HepG2 (cell line): Measurements from ENCODE around the gene FGFR4. TPM values are rescaled to one million over a fixed set of nuclear protein-coding genes. Genes with fewer than 3 reads are reported as not detected.

Experiments used
- JUN ChIP-seq: sonication (generic); formaldehyde crosslinking; IDR thresholded peaks from 2 replicates; pipeline ENCODE4 v1.4.0; 2020; ENCODE audit warnings: mild to moderate bottlenecking, missing genetic modification reagents
- JUNB ChIP-seq: sonication (generic); formaldehyde crosslinking; IDR thresholded peaks from 2 replicates; pipeline ENCODE4 v1.8.0; 2022; ENCODE audit warnings: missing genetic modification reagents, mild to moderate bottlenecking, borderline replicate concordance
- MYC ChIP-seq: sonication (generic); formaldehyde crosslinking; IDR thresholded peaks from 2 replicates; pipeline ENCODE4 v1.9.0; 2021; ENCODE audit warnings: missing genetic modification reagents, borderline replicate concordance
- ZBTB40 ChIP-seq, 2 experiments: fragments of 450-650 bp in 1 of 2; sonication (generic) in 1 of 2; formaldehyde crosslinking in 1 of 2; IDR thresholded peaks; 2 replicates each; pipeline versions ENCODE4 v1.6.1 to v1.8.0; 2016 to 2022; ENCODE audit warnings: antibody characterized with exemption in 1 of 2, mild to moderate bottlenecking in 1 of 2, missing genetic modification reagents in 1 of 2
- ZNF24 ChIP-seq: fragments of 450-650 bp; IDR thresholded peaks from 2 replicates; pipeline ENCODE4 v1.6.1; 2017; ENCODE audit warnings: antibody characterized with exemption, mild to moderate bottlenecking
- ZNF264 ChIP-seq: sonication (generic); formaldehyde crosslinking; IDR thresholded peaks from 2 replicates; pipeline ENCODE4 v1.4.0; 2020; ENCODE audit warnings: missing genetic modification reagents
- ZNF431 ChIP-seq: sonication (generic); formaldehyde crosslinking; IDR thresholded peaks from 2 replicates; pipeline ENCODE4 v1.9.0; 2022; ENCODE audit warnings: missing genetic modification reagents, low read depth, mild to moderate bottlenecking, borderline replicate concordance
- polyA plus RNA-seq, 8 experiments: library from polyadenylated mRNA; depleted of rRNA in 3 of 8; stranded (reverse) in 7 of 8; unstranded in 1 of 8; fragments of >200 nt; fragmentation: Illumina TruSeq in 4 of 8; extraction: Trizol in 4 of 8; gene quantifications; 2 replicates each; pipeline versions ENCODE4 v1.2.1 to v1.2.3, GENCODE V29; 2011 to 2016; ENCODE audit warnings: low read depth in 4 of 8, missing spikeins in 1 of 8, mixed read lengths in 1 of 8; ENCODE audit not compliant: insufficient read depth in 1 of 8
- total RNA-seq, 5 experiments: library from RNA; depleted of rRNA; stranded (reverse); fragments of >200 nt; fragmentation: Illumina TruSeq; extraction: Trizol; gene quantifications; 2 replicates each; pipeline ENCODE4 v1.2.3, GENCODE V29; 2016; ENCODE audit warnings: low read depth in 1 of 5
- TF ChIP-seq, protein P1 (sequence below): fragments of 450-650 bp; IDR thresholded peaks from 2 replicates; pipeline ENCODE4 v1.6.1; 2017; ENCODE audit warnings: mild to moderate bottlenecking
- TF ChIP-seq, protein P2 (sequence below): sonication (generic); formaldehyde crosslinking; IDR thresholded peaks from one replicate; pipeline ENCODE4 v1.5.1; 2020; ENCODE audit warnings: mild to moderate bottlenecking, missing genetic modification reagents; ENCODE audit errors: not compliant biosample characterization

The FGFR4 gene
- total and polyA plus RNA-seq, 2 of the 13 experiments (the other 11 are each of a cell fraction or from before 2014, with no cell fraction given), result 129 to 219 TPM

GRCh38 chr5:177089127-177089526 lies 2.4 kb downstream of the FGFR4 start (continued):
- TF ChIP-seq, protein P1, sequence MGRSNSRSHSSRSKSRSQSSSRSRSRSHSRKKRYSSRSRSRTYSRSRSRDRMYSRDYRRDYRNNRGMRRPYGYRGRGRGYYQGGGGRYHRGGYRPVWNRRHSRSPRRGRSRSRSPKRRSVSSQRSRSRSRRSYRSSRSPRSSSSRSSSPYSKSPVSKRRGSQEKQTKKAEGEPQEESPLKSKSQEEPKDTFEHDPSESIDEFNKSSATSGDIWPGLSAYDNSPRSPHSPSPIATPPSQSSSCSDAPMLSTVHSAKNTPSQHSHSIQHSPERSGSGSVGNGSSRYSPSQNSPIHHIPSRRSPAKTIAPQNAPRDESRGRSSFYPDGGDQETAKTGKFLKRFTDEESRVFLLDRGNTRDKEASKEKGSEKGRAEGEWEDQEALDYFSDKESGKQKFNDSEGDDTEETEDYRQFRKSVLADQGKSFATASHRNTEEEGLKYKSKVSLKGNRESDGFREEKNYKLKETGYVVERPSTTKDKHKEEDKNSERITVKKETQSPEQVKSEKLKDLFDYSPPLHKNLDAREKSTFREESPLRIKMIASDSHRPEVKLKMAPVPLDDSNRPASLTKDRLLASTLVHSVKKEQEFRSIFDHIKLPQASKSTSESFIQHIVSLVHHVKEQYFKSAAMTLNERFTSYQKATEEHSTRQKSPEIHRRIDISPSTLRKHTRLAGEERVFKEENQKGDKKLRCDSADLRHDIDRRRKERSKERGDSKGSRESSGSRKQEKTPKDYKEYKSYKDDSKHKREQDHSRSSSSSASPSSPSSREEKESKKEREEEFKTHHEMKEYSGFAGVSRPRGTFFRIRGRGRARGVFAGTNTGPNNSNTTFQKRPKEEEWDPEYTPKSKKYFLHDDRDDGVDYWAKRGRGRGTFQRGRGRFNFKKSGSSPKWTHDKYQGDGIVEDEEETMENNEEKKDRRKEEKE, result no peak
- no peak for TF ChIP-seq ZBTB40 (IDR thresholded peaks at IDR 0.05)
- no peak for TF ChIP-seq ZBTB40 (CRISPR knock-in tag; IDR thresholded peaks at IDR 0.05)
- TF ChIP-seq MYC (CRISPR knock-in tag), result peak; percentile 28; the same call in 1 of the 2 replicates
- TF ChIP-seq ZNF24, result no peak
- TF ChIP-seq JUNB (CRISPR knock-in tag), result no peak
- no peak for TF ChIP-seq JUN (CRISPR knock-in tag)
- no peak for TF ChIP-seq ZNF431 (CRISPR knock-in tag)
- TF ChIP-seq ZNF264, result no peak
- TF ChIP-seq, protein P2, sequence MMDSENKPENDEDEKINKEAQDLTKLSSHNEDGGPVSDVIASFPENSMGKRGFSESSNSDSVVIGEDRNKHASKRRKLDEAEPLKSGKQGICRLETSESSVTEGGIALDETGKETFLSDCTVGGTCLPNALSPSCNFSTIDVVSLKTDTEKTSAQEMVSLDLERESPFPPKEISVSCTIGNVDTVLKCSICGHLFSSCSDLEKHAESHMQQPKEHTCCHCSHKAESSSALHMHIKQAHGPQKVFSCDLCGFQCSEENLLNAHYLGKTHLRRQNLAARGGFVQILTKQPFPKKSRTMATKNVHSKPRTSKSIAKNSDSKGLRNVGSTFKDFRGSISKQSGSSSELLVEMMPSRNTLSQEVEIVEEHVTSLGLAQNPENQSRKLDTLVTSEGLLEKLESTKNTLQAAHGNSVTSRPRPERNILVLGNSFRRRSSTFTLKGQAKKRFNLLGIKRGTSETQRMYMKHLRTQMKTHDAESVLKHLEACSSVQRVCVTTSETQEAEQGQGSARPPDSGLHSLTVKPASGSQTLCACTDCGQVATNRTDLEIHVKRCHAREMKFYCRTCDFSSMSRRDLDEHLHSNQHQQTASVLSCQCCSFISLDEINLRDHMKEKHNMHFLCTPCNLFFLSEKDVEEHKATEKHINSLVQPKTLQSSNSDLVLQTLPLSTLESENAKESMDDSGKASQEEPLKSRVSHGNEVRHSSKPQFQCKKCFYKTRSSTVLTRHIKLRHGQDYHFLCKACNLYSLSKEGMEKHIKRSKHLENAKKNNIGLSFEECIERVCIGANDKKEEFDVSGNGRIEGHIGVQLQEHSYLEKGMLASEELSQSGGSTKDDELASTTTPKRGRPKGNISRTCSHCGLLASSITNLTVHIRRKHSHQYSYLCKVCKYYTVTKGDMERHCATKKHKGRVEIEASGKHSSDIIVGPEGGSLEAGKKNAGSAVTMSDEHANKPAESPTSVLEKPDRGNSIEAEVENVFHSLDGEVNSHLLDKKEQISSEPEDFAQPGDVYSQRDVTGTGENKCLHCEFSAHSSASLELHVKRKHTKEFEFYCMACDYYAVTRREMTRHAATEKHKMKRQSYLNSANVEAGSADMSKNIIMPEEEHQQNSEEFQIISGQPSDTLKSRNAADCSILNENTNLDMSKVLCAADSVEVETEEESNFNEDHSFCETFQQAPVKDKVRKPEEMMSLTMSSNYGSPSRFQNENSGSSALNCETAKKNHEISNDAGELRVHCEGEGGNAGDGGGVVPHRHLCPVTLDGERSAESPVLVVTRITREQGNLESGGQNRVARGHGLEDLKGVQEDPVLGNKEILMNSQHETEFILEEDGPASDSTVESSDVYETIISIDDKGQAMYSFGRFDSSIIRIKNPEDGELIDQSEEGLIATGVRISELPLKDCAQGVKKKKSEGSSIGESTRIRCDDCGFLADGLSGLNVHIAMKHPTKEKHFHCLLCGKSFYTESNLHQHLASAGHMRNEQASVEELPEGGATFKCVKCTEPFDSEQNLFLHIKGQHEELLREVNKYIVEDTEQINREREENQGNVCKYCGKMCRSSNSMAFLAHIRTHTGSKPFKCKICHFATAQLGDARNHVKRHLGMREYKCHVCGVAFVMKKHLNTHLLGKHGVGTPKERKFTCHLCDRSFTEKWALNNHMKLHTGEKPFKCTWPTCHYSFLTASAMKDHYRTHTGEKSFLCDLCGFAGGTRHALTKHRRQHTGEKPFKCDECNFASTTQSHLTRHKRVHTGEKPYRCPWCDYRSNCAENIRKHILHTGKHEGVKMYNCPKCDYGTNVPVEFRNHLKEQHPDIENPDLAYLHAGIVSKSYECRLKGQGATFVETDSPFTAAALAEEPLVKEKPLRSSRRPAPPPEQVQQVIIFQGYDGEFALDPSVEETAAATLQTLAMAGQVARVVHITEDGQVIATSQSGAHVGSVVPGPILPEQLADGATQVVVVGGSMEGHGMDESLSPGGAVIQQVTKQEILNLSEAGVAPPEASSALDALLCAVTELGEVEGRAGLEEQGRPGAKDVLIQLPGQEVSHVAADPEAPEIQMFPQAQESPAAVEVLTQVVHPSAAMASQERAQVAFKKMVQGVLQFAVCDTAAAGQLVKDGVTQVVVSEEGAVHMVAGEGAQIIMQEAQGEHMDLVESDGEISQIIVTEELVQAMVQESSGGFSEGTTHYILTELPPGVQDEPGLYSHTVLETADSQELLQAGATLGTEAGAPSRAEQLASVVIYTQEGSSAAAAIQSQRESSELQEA, result no peak
